WERI-Rb-1 (cell line): ENCODE results near the gene PRKAG2.

Source experiments
- DNase-seq: peaks from one replicate; pipeline ENCODE4 v3.0.0-alpha.2; 2020
- H3K27ac ChIP-seq: fragments of 250-450 bp; sonication (Bioruptor Pico); 2 replicates; pipeline ENCODE4 v1.5.1; 2020; ENCODE audit warnings: mild to moderate bottlenecking, moderate library complexity
- H3K27me3 ChIP-seq: fragments of 250-450 bp; sonication (Bioruptor Pico); 2 replicates; pipeline ENCODE4 v1.5.1; 2021; ENCODE audit warnings: mild to moderate bottlenecking, low read depth, moderate library complexity; ENCODE audit not compliant: insufficient read depth, severe bottlenecking
- H3K36me3 ChIP-seq: fragments of 250-450 bp; sonication (Bioruptor Pico); 2 replicates; pipeline ENCODE4 v1.5.1; 2020; ENCODE audit warnings: mild to moderate bottlenecking, moderate library complexity
- H3K4me3 ChIP-seq: 2 replicates; pipeline ENCODE4 v1.5.1; 2011; ENCODE audit warnings: low read depth, mild to moderate bottlenecking, control low read depth, low read length
- H3K9me3 ChIP-seq: fragments of 250-450 bp; sonication (Bioruptor Pico); 2 replicates; pipeline ENCODE4 v1.5.1; 2021; ENCODE audit warnings: mild to moderate bottlenecking, moderate library complexity; ENCODE audit not compliant: severe bottlenecking
- TF ChIP-seq, protein P1 (sequence below): IDR thresholded peaks from 2 replicates; pipeline ENCODE4 v1.5.1; 2011; ENCODE audit warnings: low read depth, mild to moderate bottlenecking, control low read depth, inconsistent platforms, low read length

PRKAG2 gene

DNA sequence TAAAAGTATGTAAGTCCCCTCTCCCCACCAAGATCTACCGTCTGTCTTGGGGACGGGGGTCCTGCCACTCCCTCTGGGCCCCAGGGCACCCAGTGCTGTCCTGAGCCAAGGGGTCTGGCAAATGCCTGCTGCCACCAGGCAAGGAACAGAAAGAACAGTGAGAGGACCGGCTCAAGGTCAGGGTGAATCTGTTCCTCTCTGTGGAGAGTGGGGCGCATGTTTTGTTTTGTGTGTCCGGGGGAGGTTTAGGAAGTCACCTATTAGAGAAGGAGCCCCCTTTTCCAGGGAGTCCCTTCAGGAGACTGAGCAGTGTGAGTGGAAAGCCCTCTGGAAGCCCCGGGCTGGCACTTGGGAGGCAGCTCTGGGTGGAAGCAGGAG is 198.7 kb downstream of the PRKAG2 start:
- no peaks in the 10 kb centered on the region for H3K27me3 ChIP-seq
- H3K27ac ChIP-seq, result no peak overlapping the region
- no peak overlapping the region for H3K4me3 ChIP-seq
- no peaks in the 10 kb centered on the region for H3K9me3 ChIP-seq
- TF ChIP-seq, protein P1, sequence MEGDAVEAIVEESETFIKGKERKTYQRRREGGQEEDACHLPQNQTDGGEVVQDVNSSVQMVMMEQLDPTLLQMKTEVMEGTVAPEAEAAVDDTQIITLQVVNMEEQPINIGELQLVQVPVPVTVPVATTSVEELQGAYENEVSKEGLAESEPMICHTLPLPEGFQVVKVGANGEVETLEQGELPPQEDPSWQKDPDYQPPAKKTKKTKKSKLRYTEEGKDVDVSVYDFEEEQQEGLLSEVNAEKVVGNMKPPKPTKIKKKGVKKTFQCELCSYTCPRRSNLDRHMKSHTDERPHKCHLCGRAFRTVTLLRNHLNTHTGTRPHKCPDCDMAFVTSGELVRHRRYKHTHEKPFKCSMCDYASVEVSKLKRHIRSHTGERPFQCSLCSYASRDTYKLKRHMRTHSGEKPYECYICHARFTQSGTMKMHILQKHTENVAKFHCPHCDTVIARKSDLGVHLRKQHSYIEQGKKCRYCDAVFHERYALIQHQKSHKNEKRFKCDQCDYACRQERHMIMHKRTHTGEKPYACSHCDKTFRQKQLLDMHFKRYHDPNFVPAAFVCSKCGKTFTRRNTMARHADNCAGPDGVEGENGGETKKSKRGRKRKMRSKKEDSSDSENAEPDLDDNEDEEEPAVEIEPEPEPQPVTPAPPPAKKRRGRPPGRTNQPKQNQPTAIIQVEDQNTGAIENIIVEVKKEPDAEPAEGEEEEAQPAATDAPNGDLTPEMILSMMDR, result no peak
- no peak for DNase-seq
- no peaks in the 10 kb centered on the region for H3K36me3 ChIP-seq

DNA sequence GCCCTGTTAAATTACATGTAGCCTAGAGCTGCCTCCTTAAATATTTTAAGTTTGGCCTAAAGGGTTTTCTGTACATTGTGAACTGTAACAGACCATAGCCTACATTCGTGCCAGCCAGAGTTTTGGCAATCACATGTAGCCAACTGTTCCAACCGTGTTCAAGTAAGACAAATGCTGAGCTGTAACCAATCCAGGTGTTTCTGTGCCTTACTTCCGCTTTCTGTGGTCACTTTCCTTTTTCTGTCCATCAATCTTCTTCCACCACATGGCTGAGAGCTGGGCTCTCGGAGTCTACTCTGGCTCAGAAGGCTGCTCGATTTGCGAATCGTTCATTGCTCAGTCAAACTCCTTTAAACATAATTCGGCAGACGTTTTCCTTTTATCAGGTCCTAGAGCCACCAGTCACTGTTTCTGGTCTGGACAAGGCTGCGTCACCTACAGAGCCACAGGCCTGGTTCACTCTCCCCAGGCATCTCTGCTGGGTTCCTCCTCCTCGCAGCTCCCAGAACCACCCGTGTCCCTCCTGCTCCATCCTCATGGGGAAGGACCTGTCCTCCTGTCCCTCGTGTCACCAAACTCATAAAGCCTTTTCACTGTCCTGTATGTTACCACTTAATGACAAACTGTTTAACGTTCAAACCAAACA is 199.2 kb downstream of the PRKAG2 start:
- no peak for DNase-seq
- H3K36me3 ChIP-seq, result no peaks in the 10 kb centered on the region
- H3K4me3 ChIP-seq, result no peak overlapping the region
- no peaks in the 10 kb centered on the region for H3K9me3 ChIP-seq
- no peak overlapping the region for H3K27ac ChIP-seq
- no peaks in the 10 kb centered on the region for H3K27me3 ChIP-seq
- TF ChIP-seq, protein P1, result no peak

DNA sequence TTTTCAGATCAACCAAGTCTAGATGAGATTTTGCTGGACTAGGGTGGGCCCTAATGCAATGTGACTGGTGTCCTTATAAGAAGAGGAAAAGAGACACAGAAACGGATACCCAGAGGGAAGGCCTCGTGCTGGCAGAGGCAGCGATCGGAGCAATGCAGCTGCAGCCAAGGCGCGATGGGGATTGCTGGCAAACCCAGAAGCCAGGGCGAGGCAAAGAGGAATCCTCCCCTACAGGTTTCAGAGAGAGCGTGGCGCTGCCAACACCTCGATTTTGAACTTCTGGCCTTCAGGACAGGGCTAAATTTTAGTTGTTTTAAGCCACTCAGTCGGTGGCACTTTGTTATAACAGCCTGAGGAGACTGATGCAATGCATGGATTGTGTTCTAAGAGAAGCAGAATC is 200.2 kb downstream of the PRKAG2 start:
- Histone ChIP-seq H3K36me3 (no peaks in the 10 kb centered on the region), H3K4me3 (no peak overlapping the region), H3K27ac (no peak overlapping the region), H3K9me3 (no peaks in the 10 kb centered on the region), H3K27me3 (no peaks in the 10 kb centered on the region)
- no peak for DNase-seq
- TF ChIP-seq, protein P1, result no peak

DNA sequence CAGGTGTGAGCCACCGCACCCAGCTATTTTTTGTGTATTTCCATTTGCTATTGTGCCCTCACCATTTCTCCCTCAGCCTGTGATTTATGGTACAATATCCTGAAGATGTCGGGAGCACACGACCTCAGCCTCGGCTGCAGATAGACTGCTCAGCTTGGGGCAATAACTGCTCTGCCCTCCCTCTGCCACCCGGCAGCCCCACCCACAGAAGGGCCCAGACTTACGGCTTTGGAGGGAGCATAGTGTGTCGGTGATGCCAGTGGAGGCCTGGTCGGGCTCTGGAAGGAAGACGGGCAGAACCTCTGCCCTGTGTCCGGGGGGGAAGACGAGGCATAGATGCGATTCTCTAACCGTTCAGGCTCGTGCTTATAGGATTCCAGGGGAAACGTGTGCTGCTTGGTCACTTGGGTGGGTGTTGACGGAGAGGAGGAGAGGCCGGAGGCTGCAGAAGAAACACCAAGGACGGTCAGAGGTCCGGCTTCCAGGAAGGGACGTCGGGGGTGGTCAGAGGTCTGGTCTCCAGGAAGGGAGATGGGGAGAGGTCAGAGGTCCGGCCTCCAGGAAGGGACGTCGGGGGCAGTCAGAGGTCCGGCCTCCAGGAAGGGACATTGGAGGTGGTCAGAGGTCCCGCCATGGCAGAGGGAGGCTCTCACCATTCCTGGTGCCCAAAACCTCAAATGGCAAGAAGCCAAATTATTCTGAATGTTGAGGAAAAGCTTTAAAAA is 201.6 kb downstream of the PRKAG2 start:
- no peaks in the 10 kb centered on the region for H3K9me3 ChIP-seq
- H3K27ac ChIP-seq, result no peak overlapping the region
- no peak overlapping the region for H3K4me3 ChIP-seq
- no peak for DNase-seq
- no peaks in the 10 kb centered on the region for H3K36me3 ChIP-seq
- TF ChIP-seq, protein P1, result no peak
- no peaks in the 10 kb centered on the region for H3K27me3 ChIP-seq

DNA sequence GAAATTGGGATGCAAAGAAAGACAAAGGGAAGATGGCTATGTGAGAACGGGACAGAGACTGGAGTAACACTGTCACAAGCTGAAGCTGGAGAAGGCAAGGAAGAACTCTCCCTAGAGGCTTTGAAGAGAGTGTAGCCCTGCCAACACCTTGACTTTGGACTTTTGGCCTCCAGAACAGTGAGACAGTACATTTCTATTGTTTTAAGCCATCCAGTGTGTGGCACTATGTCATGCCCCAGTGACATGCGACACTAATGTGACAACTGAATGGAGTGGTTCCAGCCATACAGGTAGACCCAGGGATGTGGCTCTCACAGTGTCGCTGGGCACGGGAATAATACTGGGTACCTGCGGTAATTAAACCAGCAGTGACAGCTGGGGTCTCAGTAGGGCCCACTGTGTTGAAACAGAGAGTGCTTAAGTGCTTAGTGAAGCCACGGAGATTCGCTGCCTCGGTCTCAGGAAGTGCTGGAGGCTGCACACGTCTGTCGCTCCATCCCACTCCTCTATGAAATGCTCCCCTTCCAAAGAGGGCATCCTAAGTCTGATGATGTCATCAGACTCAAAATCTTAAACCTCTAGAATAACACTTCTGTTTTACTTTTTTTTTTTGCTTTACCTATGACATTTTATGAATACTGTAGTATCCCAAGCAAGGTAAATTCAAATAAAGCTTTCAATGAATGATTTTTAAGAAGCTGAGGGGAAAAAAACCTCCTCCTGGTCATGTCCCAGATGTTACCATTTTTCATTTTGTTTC is 202.6 kb downstream of the PRKAG2 start:
- TF ChIP-seq, protein P1, result no peak
- H3K4me3 ChIP-seq, result no peak overlapping the region
- no peaks in the 10 kb centered on the region for H3K9me3 ChIP-seq
- H3K27ac ChIP-seq, result no peak overlapping the region
- H3K27me3 ChIP-seq, result no peaks in the 10 kb centered on the region
- no peaks in the 10 kb centered on the region for H3K36me3 ChIP-seq
- DNase-seq, result no peak
